DMS153 treated with DMSO at 0.1 percent for 48 hours (cell line): ENCODE measurements around the gene CD34.
A peak's percentile ranks its signal among the peaks of the same experiment; 100 is the strongest.
"Not testable (repeated sequence)": the region's sequence is repeated elsewhere in the genome, so short reads cannot be mapped to it uniquely, and the experiment has no call there.

Source experiments
- DNase-seq: peaks from one replicate; lab custom pipeline; 2025; ENCODE audit not compliant: unreplicated experiment; lab: John Stamatoyannopoulos, UW

The CD34 gene, protein sequence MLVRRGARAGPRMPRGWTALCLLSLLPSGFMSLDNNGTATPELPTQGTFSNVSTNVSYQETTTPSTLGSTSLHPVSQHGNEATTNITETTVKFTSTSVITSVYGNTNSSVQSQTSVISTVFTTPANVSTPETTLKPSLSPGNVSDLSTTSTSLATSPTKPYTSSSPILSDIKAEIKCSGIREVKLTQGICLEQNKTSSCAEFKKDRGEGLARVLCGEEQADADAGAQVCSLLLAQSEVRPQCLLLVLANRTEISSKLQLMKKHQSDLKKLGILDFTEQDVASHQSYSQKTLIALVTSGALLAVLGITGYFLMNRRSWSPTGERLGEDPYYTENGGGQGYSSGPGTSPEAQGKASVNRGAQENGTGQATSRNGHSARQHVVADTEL

DNA sequence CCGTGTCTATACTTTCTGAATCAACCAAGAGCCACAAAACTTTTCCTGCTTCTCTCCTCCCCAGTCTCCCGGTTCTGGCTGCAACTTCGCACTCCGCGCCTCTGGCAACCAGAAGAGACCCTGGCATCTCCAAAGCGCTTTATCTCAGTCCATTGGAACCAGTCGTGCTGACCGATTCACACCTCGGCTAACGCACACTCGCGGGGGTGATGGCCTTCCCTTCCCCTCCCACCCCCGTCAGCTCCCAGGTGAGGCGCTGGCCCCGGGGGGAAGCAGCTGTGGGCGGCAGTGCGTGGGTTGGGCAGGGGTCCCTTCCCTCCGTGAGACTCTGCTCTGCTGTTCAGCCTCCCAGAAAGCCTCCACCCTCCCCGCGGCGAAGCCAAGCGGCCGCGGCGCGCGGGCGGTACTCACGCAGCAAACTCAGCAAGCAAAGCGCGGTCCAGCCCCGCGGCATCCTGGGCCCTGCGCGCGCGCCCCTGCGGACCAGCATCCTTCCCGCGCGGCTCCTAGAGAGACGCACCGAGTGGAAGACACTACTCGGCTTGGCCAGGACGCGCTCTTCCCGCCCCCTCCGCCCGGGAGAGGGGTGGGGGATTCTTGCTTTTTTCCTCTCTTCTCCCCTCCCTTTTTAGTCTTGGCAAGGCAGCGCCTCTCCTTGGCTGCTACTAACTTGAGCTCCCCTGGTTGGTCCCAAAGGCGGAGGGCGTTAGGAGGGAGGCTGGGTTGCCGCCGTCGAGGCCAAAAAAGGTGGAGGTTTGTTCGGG, at the start of gene CD34:
CD34 (minus strand) TSS at position 535 of the 764 bp plus-strand sequence; CDS start at position 490, 45 bp downstream.
- no peak for DNase-seq

DNA sequence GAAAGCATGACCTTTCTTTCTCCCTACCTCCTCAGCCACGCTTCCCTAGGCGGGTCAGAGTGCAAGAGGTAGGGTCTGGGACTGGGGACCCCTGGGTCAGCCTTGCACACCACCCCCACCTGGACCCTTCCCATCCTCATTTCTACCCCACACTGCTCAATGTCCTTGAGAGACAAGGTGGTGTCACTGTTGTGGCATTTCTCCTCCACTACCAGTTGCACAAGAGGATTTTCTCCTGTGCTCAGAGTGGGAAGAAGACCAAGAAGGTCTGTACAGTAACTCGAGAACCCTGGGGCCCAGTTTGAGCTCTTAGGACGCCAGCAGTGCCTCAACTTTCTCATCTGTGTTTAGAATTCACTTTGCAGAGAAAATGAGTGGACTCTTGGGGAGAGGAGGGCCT, 49.4 kb upstream of the CD34 start:
- DNase-seq, result no peak

DNA sequence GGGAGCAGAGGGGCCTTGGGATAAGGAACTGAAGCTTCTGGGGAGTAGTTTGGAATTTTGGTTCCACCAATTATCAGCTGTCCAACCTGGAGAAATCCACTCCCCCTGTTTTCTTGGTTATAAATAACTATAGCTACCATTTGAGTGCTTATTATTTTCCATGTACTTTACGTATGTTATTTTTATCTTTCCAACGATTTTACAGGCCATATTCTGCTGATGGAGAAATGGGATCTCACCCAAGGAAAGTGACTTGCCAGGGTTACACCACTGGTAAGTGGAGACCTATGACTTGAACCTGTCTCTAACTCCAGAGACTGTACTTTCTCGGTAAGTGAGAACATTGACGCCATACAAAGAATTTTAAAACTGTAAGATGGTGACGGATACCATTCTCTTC, 49.0 kb upstream of the CD34 start:
- DNase-seq, result no peak

DNA sequence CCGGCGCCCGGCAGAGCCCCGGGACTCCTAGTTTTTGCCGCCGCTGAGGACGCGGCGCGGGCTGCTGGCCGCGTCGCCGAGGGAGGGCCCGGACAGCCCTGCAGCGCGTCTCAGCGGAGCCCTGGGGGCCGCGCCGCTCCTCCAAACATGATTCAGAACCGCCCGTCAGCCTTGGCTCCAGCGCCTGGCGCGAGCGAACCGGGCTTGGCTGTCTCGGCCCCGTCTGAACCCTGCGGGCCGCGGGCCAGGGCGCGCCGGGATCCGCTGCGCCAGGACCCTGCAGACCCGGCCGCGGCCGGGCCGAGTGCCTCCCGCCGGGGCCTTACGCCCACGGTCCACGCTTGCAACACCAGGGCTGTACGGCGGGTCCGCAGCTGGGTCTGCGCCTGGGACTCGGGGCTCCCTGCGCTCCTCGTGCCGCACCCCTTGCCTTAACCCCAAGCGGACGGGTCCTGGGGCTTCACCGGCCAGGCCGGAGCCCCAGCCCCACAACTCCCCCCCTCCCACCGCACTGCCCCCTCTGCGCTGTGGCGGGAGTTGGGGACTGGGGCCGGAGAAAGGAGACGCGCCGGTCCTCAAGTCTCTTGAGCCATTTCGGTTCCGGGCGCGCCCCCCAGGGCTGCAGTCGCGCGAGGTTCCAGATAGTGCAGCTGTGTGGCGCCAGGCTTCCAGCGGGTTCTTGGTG, 48.4 kb upstream of the CD34 start:
- no peak for DNase-seq

DNA sequence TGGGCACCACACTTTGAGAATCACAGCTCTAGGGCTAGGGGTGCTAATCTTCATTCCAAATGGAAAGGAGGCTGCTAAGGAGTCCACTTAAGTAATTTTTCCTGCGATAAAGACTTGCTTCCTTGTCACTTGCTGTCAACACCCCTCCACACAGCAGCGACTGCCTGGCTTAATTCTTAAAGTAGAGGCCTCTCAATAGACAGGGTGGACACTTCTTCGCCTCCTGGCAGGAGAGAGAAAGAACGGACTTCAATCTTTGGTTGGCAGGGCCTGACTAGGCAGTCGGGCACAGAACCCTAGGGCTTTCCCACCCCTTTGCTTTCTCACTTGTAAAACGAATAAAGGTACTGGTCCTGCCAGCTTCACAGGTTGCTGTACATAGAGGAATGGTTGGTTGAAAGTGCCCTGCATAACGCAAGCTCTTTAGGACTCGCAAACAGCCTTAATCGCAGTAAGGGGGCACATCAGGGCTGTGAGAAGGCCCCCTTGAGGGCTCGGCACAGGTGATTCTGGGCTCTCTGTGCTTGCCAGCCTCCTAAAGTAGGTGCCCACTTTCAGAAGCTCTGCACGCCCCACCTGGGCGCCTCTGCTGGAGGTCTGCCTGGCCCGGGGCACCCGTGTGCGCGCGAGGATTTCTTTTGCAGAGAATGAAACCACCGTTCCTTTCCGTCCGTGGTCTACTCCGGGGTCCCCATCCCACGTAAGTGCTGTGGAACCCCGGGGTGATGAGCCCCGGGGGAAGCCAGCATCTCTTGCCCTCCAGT, 47.6 kb upstream of the CD34 start:
- no peak for DNase-seq

DNA sequence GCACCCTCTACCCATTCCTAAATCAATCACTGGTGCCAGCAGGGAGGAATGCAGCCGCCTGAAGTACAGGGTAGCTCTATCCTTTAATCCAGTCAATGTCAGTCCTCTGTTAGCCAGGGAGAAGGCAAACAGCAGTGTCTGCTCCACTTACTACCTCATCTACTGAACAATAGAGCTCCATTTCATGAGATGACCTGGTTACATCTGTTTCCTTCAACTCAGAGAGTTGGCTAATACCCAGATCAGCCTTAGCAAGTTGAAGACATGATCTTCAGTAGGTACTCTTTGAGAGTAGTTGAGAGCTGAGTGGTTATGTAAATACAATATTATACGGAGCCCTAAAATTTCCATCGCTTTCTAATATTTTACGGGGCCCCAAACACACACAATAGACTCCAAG, 46.1 kb upstream of the CD34 start:
- no peak for DNase-seq

DNA sequence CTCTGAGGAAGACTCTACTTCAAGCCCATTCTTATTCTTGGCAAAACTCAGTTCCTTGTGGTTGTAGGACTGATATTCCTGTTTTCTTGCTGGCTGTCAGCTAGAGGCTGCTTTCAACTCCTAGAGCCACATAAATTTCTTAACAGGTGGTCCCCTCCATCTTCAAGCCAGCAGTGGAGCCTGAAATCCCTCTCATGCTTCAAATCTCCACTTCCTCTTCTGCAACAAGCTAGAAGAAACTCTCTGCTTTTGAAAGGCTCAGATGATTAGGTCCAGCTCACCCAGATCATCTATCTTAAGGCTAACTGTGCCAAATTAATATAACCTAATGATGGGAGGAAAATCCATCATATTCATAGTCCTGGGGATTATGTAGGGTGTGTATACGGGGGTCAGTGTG, 43.2 kb upstream of the CD34 start:
- DNase-seq, result no peak

DNA sequence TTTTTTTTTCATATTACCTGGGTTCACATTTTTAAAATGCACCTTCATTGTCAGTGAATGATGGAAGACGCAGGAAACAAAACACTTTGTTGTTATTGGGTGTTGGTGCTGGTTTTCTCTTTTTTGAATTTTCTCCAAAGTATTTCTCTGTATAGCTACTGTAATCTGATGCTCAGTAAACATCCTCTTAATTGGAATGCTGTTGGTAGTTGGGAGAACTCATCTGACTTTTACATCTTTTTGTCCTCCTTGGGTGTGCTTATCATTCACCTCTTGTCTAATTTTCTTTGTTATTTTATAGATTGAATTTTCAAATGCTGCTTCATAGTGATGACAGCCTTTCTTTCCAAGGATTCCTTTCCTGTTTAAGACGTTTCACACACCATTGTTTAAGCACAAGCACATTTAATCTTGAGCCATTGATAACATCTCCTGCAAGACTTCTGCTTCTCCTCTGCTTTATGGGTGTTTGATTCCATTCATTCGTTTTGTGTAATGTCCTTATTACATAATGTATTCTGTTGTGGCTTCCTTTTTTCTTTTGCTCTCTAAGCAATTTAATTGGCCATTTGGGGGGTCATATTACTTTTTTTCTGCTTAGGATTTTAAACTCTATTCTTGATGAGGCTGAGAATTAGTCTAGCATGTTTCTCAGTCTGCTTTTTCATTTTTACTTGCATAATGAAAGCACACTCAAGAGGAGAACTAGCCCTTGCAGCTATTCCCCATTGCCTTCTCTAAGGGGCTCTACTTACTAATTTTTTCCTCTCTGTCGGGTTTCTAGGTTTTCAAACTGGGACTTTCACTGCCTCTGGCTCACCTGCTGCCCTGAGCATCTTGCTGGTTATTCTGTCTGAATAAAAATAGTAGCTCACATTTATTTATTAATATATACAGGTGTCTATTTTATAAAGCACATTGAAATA, 42.0 kb upstream of the CD34 start:
- no peak for DNase-seq

DNA sequence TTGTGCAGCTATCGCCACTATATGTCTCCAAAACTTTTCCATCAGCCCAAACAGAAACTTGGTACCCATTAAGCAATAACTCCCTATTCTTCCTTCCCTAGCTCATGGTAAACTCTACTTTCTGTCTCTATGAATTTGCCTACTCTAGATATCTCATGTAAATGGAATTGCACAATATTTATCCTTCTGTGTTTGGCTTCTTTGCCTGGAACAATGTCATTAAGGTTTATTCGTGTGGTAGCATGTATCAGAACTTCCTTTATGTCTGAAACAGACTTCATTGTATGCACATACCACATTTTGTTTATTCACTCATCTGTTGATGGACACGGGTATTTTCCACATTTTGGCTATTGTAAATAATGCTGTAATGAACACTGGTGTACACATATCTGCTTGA, 40.7 kb upstream of the CD34 start:
- no peak for DNase-seq

DNA sequence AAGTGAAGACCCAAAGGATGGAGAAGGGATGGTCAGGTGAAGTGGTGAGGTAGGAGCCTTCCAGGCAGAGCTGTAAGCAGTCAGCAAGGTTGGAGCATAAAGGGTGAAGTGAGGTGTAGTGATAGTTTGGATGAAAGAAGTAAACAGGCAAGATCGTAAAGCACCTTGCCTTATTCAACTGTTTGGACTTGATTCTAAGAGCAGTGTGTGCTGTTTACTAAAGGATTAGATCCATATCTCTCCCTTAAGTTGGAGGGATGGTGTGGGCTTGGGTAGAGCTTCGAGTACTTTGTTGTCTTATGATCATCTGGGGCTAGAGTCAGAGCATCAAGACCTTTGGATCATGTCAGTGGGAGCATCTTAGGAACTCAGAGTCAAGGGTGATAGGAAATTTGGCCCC, 39.8 kb upstream of the CD34 start:
- DNase-seq, result no peak

DNA sequence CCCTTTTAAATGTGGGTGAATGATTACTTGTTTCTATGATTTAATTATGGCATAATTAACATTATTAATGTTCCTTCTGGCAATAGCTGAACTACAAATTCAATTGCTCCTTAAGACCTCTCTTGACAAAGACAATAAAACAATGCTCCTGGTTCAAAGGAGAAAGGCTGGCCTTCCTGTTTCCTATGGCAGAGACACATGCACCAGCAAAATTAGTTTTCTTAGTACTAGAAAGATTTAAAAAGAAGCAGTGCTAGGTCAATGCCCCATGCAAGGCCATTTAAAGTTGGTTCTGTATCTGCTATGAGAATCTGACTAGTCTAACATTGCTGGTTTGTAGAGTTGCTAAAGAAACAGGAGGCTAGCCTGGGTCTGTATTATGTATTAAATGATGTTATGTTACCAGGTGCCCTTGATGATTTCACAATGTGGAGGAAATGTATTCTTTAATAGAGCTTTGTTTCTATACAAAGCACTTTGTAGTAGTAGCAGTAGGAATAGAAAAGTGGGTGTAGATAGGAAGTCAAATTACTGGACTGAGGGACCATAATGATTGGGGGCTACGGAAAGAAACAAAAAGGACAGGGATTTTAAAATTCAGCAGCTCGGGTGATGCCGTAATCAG, 38.8 kb upstream of the CD34 start:
- no peak for DNase-seq

DNA sequence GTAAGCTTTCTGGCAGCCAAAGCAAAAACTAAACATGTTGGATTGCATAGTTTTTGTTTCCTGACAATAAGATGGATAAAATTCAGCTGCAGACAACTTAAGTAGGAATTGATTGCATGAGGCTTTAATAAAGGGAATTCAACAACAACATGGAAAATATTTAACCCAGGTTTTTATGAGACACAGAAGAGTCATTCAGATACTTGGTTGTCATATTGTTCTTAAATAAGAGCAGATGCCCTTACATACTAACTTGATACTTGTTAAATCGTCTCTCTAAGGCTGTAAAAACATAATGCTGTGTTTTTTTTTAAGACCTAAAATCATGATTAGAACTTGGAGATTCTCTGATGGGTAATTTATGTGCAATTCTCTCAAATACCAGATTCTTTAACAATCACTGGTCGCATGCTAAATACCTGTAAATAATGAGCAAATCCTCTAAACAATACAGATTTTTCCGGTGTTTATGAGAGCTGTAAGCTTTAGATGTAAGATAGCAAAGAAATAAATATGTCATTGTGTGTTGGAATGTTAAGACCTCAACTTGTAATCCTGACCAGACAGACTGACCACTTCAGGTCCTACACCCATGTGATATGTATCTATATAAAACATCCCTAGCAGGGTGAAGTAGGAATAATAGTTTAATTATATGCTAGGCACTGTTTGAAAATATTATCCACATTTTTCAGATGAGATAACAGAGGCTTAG, 37.8 kb upstream of the CD34 start:
- no peak for DNase-seq

DNA sequence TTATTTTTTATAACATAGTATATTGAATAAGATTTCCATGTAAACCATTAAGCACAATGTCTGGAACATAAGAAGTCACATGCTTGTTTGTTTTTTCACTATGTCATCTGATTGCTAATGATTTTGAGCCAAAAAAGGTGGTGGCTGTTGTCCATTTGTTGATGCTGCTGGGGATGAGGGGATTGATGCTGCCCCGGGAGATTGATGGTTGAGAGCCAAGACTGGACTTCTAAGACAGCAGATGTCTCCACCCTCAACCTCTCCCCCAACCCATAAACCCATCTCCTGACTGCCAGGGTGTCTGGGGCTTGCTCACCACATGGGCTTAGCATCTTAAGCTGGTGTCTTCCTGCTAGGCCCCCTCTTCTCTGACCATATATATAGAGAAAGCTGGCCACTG, 35.8 kb upstream of the CD34 start:
- DNase-seq, result no peak

DNA sequence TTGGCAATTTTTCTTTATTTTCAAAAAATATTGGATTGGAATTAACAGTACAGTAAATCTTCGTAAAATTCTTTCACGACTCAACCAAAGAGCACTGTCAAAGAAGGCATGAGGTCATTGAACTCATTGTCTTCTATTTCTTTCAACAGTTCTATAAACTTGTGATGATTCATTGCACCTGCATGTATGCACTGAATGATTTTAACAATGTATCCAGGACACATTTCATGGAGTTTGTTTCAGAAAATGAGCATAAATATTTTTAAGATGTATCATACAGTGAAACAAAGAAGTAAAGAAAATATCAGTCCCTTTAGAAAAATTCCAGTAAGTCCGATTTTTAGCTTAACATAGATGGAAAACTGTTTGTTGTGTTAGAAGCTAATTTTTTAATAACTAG, 33.6 kb upstream of the CD34 start:
- DNase-seq, result no peak

DNA sequence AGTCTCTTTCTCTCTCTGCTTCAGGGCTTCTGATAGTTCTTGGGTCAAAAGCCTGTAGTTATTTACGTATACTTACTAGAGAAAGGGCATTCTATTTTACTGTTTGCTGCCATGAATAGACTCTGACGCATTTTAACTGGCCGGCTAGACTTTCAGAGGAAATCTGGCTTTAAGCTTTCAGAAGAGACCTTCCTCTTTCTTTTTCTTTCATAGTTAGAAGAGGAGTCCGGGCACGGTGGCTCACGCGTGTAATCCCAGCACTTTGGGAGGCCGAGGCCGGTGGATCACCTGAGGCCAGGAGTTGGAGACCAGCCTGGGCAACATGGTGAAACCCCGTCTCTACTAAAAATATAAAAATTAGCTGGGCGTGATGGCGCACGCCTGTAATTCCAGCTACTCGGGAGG, 31.4 kb upstream of the CD34 start:
- not testable (repeated sequence) for DNase-seq

DNA sequence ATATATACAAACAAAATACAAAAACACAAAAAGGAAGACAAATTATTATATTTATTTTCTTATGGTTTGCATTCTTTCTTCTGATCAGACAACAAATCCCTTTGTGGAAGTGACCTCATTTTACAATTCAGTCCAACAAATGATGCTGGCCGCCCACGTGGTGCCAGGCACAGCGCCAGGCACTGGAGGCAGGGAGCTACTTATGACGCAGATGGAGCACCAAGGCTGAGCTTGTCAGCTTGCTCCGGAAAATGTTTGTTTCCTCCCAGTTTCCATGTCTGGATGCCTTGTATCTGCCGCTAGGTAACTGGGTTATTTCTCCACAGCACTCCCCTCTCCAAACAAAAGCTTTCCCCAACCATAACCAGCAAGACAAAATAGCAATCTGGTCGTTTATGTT, 30.7 kb upstream of the CD34 start:
- no peak for DNase-seq

DNA sequence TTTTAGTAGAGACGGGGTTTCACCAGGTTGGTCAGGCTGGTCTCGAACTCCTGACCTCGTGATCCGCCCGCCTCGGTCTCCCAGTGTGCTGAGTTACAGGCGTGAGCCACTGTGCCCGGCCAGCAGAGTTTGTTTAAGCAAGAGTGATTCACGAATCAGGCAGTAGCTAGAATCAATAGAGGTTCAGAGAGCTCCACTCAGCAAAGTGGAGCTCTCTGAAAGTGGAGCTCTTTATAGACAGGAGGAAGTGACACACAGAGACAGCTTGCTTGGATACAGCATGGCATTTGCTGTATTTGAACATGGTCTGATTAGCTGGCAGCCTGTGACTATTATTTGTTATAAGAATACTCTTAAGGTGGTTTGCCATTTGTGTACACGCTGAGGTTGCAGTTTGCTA, 27.1 kb upstream of the CD34 start:
- DNase-seq, result peak; percentile 40

DNA sequence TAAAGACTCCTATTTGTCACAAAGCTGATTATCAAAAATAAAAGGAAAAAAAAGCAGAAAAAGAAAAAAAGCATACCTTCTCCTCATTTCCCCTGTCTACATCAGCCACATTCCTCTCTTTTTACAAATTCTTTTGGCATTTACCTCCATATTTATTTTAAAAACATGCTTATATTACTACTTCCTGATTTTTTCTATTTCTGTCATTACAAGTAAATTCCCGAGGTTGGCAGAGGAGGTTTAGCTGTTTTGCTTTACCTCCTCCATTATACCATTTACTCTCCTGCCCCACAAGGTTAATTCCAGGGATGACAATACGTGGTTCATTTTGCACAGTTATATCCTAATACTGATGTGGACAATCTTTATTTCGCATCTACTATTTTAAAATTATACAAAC, 26.3 kb upstream of the CD34 start:
- no peak for DNase-seq

DNA sequence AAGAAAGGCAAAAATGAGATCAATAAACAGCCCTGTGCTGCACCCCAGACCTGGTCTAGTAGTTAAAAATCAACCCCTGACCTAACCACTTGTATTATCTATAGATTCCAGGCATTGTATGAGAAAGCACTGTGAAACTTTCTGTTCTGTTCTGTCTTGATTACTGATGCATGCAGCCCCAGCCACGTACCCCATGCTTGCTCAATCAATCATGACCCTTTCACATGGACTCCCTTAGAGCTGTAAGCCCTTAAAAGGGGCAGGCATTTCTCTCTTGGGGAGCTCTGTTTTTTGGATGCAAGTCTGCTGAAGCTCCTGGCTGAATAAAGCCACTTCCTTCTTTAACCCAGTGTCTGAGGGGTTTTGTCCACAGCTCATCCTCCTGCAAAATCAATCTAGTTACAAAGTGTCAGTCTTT, 24.2 kb upstream of the CD34 start:
- no peak for DNase-seq
